ENCODE measurements around the gene CCL25. TPM values are rescaled to one million over a fixed set of nuclear protein-coding genes. Genes with fewer than 3 reads are reported as not detected.

CCL25 gene
- total RNA-seq, 4 donors from 2014 or later: not detected

DNA sequence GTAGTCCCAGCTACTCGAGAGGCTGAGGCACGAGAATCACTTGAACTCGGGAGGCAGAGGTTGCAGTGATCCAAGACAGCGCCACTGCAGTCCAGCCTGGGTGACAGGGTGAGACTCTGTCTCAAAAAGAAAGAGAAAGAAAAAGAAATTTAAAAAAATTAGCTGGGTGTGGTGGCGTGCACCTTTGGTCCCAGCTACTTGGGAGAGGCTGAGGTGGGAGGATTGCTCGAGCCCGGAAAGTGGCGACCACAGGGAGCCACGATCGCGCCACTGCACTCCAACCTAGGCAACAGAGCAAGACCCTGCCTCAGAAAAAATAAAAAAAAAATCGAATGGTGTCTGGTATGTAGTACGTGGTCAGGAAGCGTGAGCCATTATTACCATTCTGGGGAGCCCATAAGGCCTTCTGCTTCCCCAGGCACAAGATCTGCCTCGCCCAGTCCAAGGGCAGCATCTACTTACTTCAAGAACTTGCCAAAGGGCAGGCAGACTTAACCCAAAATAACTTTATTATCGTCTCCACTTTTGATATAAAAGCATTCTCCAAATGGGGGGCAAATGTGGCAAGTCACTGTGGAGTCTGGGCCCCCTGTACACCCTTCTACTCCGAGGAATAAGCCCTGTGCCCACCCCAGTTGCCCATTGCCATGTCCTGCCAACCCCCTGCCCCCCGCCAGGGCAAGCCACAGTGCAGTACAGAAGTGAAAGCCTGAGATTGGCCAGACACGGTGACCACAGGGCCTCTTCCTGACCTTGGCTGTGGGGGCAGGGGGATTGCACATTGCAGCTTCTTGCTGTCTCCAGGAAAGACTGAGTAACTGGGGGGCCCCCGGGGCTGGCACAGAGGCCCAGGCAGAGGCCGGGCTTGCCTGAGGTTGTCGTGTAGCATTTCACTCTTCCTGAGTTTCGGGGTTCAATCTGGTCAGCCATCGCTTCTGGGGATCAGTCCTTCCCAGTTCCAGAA, 12.6 kb downstream of the CCL25 start:
- DNase-seq (ENCODE audit: low spot score) (no peak), ATAC-seq (ENCODE audit: low FRiP score) (no peak)
- no peak for TF ChIP-seq CTCF (IDR thresholded peaks at IDR 0.05)

DNA sequence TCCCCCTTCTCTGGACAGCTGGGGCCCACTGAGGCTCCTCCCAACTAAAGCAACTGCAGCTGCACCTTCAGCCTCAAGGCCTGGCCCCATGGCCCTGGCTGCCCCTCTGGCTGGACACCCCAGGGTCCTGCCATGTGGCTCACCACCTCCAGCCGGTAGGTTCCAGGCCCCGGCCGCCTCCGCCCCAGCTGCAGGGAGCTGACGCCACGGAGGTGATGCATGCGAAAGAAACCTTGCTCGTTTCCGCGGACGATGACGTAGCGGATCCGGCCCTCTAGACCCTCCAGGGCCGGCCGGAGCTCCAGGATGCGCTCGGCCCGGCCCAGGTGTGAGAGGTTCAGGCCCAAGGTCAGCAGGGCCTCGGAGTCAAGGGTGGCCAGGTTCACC, 13.3 kb downstream of the CCL25 start:
- TF ChIP-seq CTCF (IDR thresholded peaks at IDR 0.05): no peak
- DNase-seq (ENCODE audit: low spot score) (no peak), ATAC-seq (ENCODE audit: low FRiP score) (no peak)

DNA sequence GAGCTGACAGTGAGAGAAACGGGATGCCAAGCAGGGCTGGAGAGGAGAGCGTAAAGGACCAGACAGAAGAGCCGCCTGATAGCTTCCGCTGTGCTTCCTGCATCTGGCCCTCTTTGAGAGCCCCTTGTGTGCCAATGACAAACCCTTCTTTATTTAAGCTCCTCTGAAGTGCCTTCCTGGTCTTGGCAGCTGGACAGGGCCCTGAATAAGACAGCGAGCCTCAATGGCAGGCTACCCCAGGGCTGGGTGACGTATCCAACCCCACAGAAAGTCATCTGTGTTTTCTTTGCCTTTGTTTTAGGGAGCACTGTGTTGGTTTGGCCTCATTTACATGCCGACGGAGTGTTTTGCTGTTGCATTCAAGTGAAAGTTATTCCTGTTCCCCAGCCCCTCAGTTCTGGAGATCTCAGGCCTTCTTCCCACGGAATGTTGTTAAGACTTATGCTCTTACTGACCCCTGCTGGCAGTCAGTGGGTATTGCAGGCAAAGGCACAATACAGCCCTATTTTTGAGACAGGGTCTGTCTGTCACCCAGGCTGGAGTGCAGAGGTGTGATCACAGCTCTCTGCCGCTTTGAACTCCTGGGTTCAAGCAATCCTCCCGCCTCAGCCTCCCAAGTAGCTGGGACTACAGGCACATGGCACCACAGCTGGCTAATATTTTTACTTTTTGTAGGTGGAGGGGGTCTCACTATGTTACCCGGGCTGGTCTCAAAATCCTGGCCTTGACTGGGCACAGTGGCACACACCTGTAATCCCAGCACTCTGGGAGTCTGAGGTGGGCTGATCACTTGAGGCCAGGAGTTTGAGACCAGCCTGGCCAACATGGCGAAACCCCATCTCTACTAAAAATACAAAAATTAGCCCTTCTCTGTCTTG, 16.8 kb downstream of the CCL25 start:
- ATAC-seq (ENCODE audit: low FRiP score): no peak
- TF ChIP-seq CTCF (IDR thresholded peaks at IDR 0.05): no peak
- DNase-seq (ENCODE audit: low spot score): no peak

DNA sequence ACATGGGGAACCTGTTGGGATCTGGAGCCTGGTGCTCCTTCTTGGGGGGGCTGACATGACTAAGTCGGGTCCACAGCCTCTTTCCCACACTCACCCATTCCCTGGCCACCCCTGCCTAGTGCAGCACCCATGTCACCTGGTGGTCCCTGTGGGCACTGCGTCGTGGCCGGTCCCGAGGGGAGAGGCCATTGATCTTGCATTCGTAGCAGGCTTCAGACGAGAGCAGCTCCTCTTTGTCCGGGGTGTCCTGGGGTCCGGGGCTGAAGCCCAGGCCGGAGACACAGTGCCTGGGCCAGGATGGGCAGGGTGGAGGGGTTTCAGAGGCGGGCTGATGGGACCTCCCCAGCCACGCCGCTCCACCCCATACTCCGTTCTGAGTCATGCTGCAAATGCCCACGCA, 19.4 kb downstream of the CCL25 start:
- no peak for TF ChIP-seq CTCF (IDR thresholded peaks at IDR 0.05)
- DNase-seq (ENCODE audit: low spot score) (no peak), ATAC-seq (ENCODE audit: low FRiP score) (no peak)

DNA sequence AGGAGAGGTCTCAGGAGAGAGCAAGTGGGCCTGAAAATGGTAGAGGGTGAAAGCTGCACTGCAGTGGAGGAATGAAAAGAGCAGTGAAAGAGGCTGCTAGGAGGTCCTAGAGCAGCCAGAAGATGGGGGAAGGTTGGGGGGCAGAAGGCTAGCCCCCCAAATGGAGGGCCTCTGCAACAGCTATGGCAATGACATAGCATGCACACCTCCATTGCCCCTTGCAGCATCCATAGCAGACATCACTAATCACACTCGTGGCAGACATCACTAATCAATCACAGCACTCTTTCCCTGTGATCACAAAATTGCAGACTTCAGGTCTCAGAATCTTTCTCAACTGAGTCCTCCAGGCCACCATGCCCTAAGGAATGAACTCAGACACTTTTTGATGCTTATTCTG, 21.9 kb downstream of the CCL25 start:
- ATAC-seq (ENCODE audit: low FRiP score) (no peak), DNase-seq (ENCODE audit: low spot score) (no peak)
- TF ChIP-seq CTCF (IDR thresholded peaks at IDR 0.05): no peak

- ATAC-seq (ENCODE audit: low FRiP score) (no peak), DNase-seq (ENCODE audit: low spot score) (no peak)
- no peak for TF ChIP-seq CTCF (IDR thresholded peaks at IDR 0.05)
These were observed 22.9 kb downstream of the CCL25 start for GRCh38 chr19:8075158-8076074.
